HepG2 (cell line): ENCODE results near the gene COMP. TPM values are rescaled to one million over a fixed set of nuclear protein-coding genes. Genes with fewer than 3 reads are reported as not detected.
A peak's percentile ranks its signal among the peaks of the same experiment; 100 is the strongest.

Experiments used
- ATAC-seq: fragments of 200-7000 bp; cut with Tn5 transposase; 3 replicates; pipeline ENCODE4 v1.9.1; 2020; ENCODE audit warnings: mild to moderate bottlenecking, moderate library complexity
- BruUV-seq: library from RNA; stranded (reverse); fragments of 400-500 nt; replicated peaks from 2 replicates; lab custom pipeline; 2021; lab: Mats Ljungman, UMichigan
- CTCF ChIA-PET: fragments of 300-600 bp; formaldehyde crosslinking; extraction: SDS; loops from one replicate; lab custom pipeline; 2021; ENCODE audit warnings: low total read pairs, inconsistent platforms, low intra/inter-chr PET ratio; lab: Yijun Ruan, JAX
- POLR2A ChIA-PET: fragments of 350-600 bp; sonication (Branson Sonifier 250); formaldehyde crosslinking; loops from one replicate; lab custom pipeline; 2020; ENCODE audit warnings: antibody characterized with exemption, inconsistent platforms; lab: Yijun Ruan, JAX
- DNase-seq: peaks from one replicate; pipeline ENCODE4 v3.0.0-alpha.2; 2015; ENCODE audit warnings: low spot score
- FAIRE-seq: peaks from 3 replicates; lab custom pipeline; 2011; peaks lifted over from hg19 to GRCh38; lab: Jason Lieb, UNC
- H2AFZ ChIP-seq: one replicate; pipeline ENCODE4 v1.6.1; 2011; ENCODE audit warnings: low read length, inconsistent platforms
- H3K27ac ChIP-seq: fragments of 300-600 bp; 3 replicates; pipeline ENCODE4 v1.8.0; 2011; ENCODE audit warnings: mixed run types, mild to moderate bottlenecking, mixed read lengths, low read length, inconsistent platforms; ENCODE audit not compliant: insufficient read depth; ENCODE audit errors: extremely low read length
- H3K27me3 ChIP-seq, 2 experiments: fragments of 200-600 bp in 1 of 2; 2 replicates in 1 of 2; 3 replicates in 1 of 2; pipeline versions ENCODE4 v1.6.0 to v1.8.0; 2011; ENCODE audit warnings: low read length in 2 of 2, mild to moderate bottlenecking in 2 of 2, moderate library complexity in 2 of 2, inconsistent platforms in 1 of 2; ENCODE audit not compliant: insufficient read depth in 2 of 2, control insufficient read depth in 1 of 2
- H3K36me3 ChIP-seq, 2 experiments: fragments of 200-600 bp in 1 of 2; replicated peaks in 1 of 2; 2 replicates in 1 of 2; 3 replicates in 1 of 2; pipeline versions ENCODE4 v1.5.1 to v1.8.0; 2011; ENCODE audit warnings: low read length in 2 of 2, inconsistent platforms in 1 of 2; ENCODE audit not compliant: insufficient read depth in 2 of 2, control insufficient read depth in 1 of 2
- H3K4me1 ChIP-seq: 2 replicates; pipeline ENCODE4 v1.5.1; 2012; ENCODE audit warnings: low read length, inconsistent platforms; ENCODE audit not compliant: insufficient read depth
- H3K4me2 ChIP-seq: 2 replicates; pipeline ENCODE4 v1.6.0; 2011; ENCODE audit warnings: low read depth, low read length, inconsistent platforms
- H3K4me3 ChIP-seq, 3 experiments: fragments of 200-600 bp in 1 of 3; sonication (generic), shearing (Covaris generic) in 1 of 3; replicated peaks in 1 of 3; 2 replicates each; pipeline ENCODE4 v1.5.1; 2011 to 2016; ENCODE audit warnings: low read length in 3 of 3, inconsistent platforms in 2 of 3, low read depth in 2 of 3, mild to moderate bottlenecking in 2 of 3, control low read depth in 1 of 3, mixed read lengths in 1 of 3; ENCODE audit not compliant: insufficient read depth in 1 of 3
- H3K79me2 ChIP-seq: one replicate; pipeline ENCODE4 v1.6.1; 2011; ENCODE audit warnings: low read length, inconsistent platforms; ENCODE audit not compliant: insufficient read depth
- H3K9ac ChIP-seq: 2 replicates; pipeline ENCODE4 v1.6.0; 2011; ENCODE audit warnings: mild to moderate bottlenecking, low read depth, low read length, inconsistent platforms; ENCODE audit not compliant: insufficient read depth
- H3K9me3 ChIP-seq: 2 replicates; pipeline ENCODE4 v1.5.1; 2012; ENCODE audit warnings: mild to moderate bottlenecking, low read length
- H4K20me1 ChIP-seq: 2 replicates; pipeline ENCODE4 v1.6.0; 2011; ENCODE audit warnings: inconsistent platforms, mild to moderate bottlenecking, low read length, moderate library complexity; ENCODE audit not compliant: insufficient read depth
- KLF9 ChIP-seq: IDR thresholded peaks from 2 replicates; pipeline ENCODE4 v1.6.1; 2016; ENCODE audit warnings: low read depth
- SRF ChIP-seq: IDR thresholded peaks from 2 replicates; pipeline ENCODE4 v1.6.1; 2011; ENCODE audit warnings: mild to moderate bottlenecking, low read depth, low read length, moderate library complexity
- ZFP36 ChIP-seq: fragments of 150-350 bp; IDR thresholded peaks from 2 replicates; pipeline ENCODE4 v1.6.1; 2018; ENCODE audit warnings: borderline replicate concordance, low read length, low read depth; ENCODE audit not compliant: partially characterized antibody
- ZNF18 ChIP-seq: sonication (generic); formaldehyde crosslinking; IDR thresholded peaks from 2 replicates; pipeline ENCODE4 v1.8.0; 2022; ENCODE audit warnings: mild to moderate bottlenecking, missing genetic modification reagents; ENCODE audit not compliant: insufficient replicate concordance
- ZNF687 ChIP-seq: sonication (generic); formaldehyde crosslinking; IDR thresholded peaks from 2 replicates; pipeline ENCODE4 v1.5.1; 2020; ENCODE audit warnings: mild to moderate bottlenecking, missing genetic modification reagents, moderate library complexity
- ZNF724P ChIP-seq: sonication (generic); formaldehyde crosslinking; IDR thresholded peaks from 2 replicates; pipeline ENCODE4 v1.8.0; 2022; ENCODE audit warnings: missing genetic modification reagents, borderline replicate concordance
- WGBS: methylation state at CpG from one replicate; pipeline ENCODE4 v1.1.6; 2017; ENCODE audit warnings: low lambda C conversion rate; 5-methylcytosine and 5-hydroxymethylcytosine counted together
- in situ Hi-C: cut with HindIII; loops from 2 replicates; pipeline ENCODE4 v1.10.0; 2017; ENCODE audit warnings: low pct_unique_long_range_greater_than_20kb; ENCODE audit not compliant: extremely low pct_ligation_motif_present
- intact Hi-C: fragments of 100-400 bp; cut with micrococcal nuclease; formaldehyde crosslinking; loops from one replicate; pipeline ENCODE4 v1.10.0; 2022; ENCODE audit not compliant: unreplicated experiment
- polyA plus RNA-seq, 8 experiments: library from polyadenylated mRNA; depleted of rRNA in 3 of 8; stranded (reverse) in 7 of 8; unstranded in 1 of 8; fragments of >200 nt; fragmentation: Illumina TruSeq in 4 of 8; extraction: Trizol in 4 of 8; gene quantifications; 2 replicates each; pipeline versions ENCODE4 v1.2.1 to v1.2.3, GENCODE V29; 2011 to 2016; ENCODE audit warnings: low read depth in 4 of 8, missing spikeins in 1 of 8, mixed read lengths in 1 of 8; ENCODE audit not compliant: insufficient read depth in 1 of 8
- total RNA-seq, 5 experiments: library from RNA; depleted of rRNA; stranded (reverse); fragments of >200 nt; fragmentation: Illumina TruSeq; extraction: Trizol; gene quantifications; 2 replicates each; pipeline ENCODE4 v1.2.3, GENCODE V29; 2016; ENCODE audit warnings: low read depth in 1 of 5

Gene COMP
- total and polyA plus RNA-seq, 2 of the 13 experiments (the other 11 are each of a cell fraction or from before 2014, with no cell fraction given), result 0.04 to 0.13 TPM

GRCh38 chr19:18792661-18793060, 1.6 kb upstream of the COMP start:
- ChIA-PET CTCF (no interaction called here), POLR2A (no interaction called here)
- DNase-seq (no peak), ATAC-seq (no peak)
- no peak overlapping the region for H3K4me3 ChIP-seq
- no peak overlapping the region for H3K27ac ChIP-seq
- peaks cover 35% of the 10 kb centered on the region for H3K4me1 ChIP-seq
- H4K20me1 ChIP-seq, result no peaks in the 10 kb centered on the region
- WGBS, result 19% methylated on average over 3 of the region's 3 CpGs
- H3K9me3 ChIP-seq, result no peaks in the 10 kb centered on the region
- no peak overlapping the region for H3K9ac ChIP-seq
- H3K27me3 ChIP-seq, result peaks cover 12 to 72% of the 10 kb centered on the region in 2 experiments
- BruUV-seq, result no TSS peak
- intact Hi-C loops, result no loop called here
- no peaks in the 10 kb centered on the region for H3K36me3 ChIP-seq
- peak; percentile 77 for TF ChIP-seq ZFP36
- no peak for TF ChIP-seq ZNF18 (CRISPR knock-in tag)
- TF ChIP-seq, all 625 proteins: peak for 1
- no peak for FAIRE-seq
- no peak overlapping the region for H2AFZ ChIP-seq
- no peak overlapping the region for H3K4me2 ChIP-seq
- in situ Hi-C loops, result no loop called here
- no peaks in the 10 kb centered on the region for H3K79me2 ChIP-seq

DNA sequence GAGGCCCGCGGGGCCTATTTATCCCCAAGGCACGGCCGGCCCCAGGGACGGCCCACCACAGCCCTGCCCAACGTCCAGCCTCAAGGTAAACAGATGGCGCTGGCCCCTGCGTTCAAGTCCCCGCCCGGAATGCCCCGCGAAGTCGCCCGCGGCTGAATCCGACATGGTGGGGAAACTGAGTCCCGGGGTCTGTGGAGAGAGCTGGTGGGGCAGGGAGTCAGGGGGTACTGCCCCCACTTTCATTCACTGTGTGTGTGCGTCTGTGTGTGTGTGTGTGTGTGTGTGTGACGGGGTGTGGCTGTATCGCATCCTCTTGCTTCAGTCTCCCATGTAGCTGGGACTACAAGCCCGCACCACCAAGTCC, 192 bp upstream of the COMP start:
- Histone ChIP-seq H3K36me3 (no peaks in the 10 kb centered on the region), H3K4me3 (peak overlapping the region in 1 of 3 experiments; percentile 52; a peak in 1 of 6 replicates), H3K27me3 (peaks cover 12 to 79% of the 10 kb centered on the region in 2 experiments), H3K79me2 (no peaks in the 10 kb centered on the region), H3K4me1 (peaks cover 25% of the 10 kb centered on the region), H3K27ac (no peak overlapping the region), H3K9me3 (no peaks in the 10 kb centered on the region), H3K9ac (no peak overlapping the region), H3K4me2 (peak overlapping the region; percentile 29)
- CTCF ChIA-PET, result no interaction called here
- in situ Hi-C loops, result no loop called here
- POLR2A ChIA-PET, result interaction anchor here (0.9 kb wide), 1 partner anchor 41 kb away, joined by 4 read pairs; the partner anchor contains the start of gene UPF1
- no TSS peak for BruUV-seq
- TF ChIP-seq KLF9 (CRISPR knock-in tag), result no peak
- no peak for TF ChIP-seq ZNF724P (CRISPR knock-in tag)
- no peak for TF ChIP-seq SRF
- TF ChIP-seq ZNF687 (CRISPR knock-in tag), result 0 out of 2 replicates have a peak, but pooled peaks have one; percentile 25
- TF ChIP-seq, all 625 proteins: peak for 1
- ATAC-seq (no peak), DNase-seq (no peak), FAIRE-seq (no peak)
- intact Hi-C loops, result no loop called here
- Histone ChIP-seq H4K20me1 (no peaks in the 10 kb centered on the region), H2AFZ (no peak overlapping the region)
- WGBS, result 36% methylated on average over 4 of the region's 21 CpGs
